HG03378 (cell line): Measurements from ENCODE around the gene ARMC2.
"Not testable (repeated sequence)": the region's sequence is repeated elsewhere in the genome, so short reads cannot be mapped to it uniquely, and the experiment has no call there.

Experiments used
- ATAC-seq: cut with Tn5 transposase; IDR thresholded peaks from one replicate; pipeline ENCODE4 v1.9.1; 2021; ENCODE audit warnings: mild to moderate bottlenecking, moderate library complexity; ENCODE audit not compliant: unreplicated experiment

Gene ARMC2

GRCh38 chr6:108904741-108905140 is 56.5 kb downstream of the ARMC2 start:
- peak; percentile 98 for ATAC-seq

GRCh38 chr6:108914235-108915022 is 66.2 kb downstream of the ARMC2 start:
- no peak for ATAC-seq

GRCh38 chr6:108915258-108915657 is 67.0 kb downstream of the ARMC2 start:
- no peak for ATAC-seq

- no peak for ATAC-seq
These were observed 67.9 kb downstream of the ARMC2 start for GRCh38 chr6:108916026-108916686.

GRCh38 chr6:108920751-108921150 is 72.5 kb downstream of the ARMC2 start:
- no peak for ATAC-seq

- ATAC-seq, result no peak
These were observed 73.5 kb downstream of the ARMC2 start for GRCh38 chr6:108921547-108922361.

GRCh38 chr6:108922499-108922898 is 74.3 kb downstream of the ARMC2 start:
- no peak for ATAC-seq

- ATAC-seq, result no peak
These were observed 79.7 kb downstream of the ARMC2 start for GRCh38 chr6:108927927-108928326.

GRCh38 chr6:108928650-108929049 is 80.4 kb downstream of the ARMC2 start:
- no peak for ATAC-seq

- ATAC-seq, result not testable (repeated sequence)
These were observed 82.9 kb downstream of the ARMC2 start for GRCh38 chr6:108931090-108931489.

- no peak for ATAC-seq
These were observed 88.9 kb downstream of the ARMC2 start for GRCh38 chr6:108937170-108937569.

GRCh38 chr6:108940741-108941140 is 92.5 kb downstream of the ARMC2 start:
- ATAC-seq, result no peak

- no peak for ATAC-seq
These were observed 93.1 kb downstream of the ARMC2 start for GRCh38 chr6:108941281-108941680.

GRCh38 chr6:108941859-108942258 is 93.6 kb downstream of the ARMC2 start:
- ATAC-seq, result no peak

GRCh38 chr6:108942556-108943492 is 94.6 kb downstream of the ARMC2 start:
- no peak for ATAC-seq

- ATAC-seq, result no peak
These were observed 95.8 kb downstream of the ARMC2 start for GRCh38 chr6:108944071-108944470.

- ATAC-seq, result no peak
These were observed 96.8 kb downstream of the ARMC2 start for GRCh38 chr6:108944707-108945680.

- no peak for ATAC-seq
These were observed 97.5 kb downstream of the ARMC2 start for GRCh38 chr6:108945681-108946159.

GRCh38 chr6:108946695-108947094 is 98.5 kb downstream of the ARMC2 start:
- no peak for ATAC-seq
